Stimulated activated CD4-positive, alpha-beta T cell treated with anti-CD3 and anti-CD28 coated beads, Interleukin-12 subunit alpha, Interleukin-12 subunit beta, amount 100 ng/mL, for 24 hours (primary cell): ENCODE data around the gene POU3F1.

Experiments used
- DNase-seq, 2 experiments: peaks; one replicate each; pipeline ENCODE4 v3.0.0-alpha.2; 2020; ENCODE audit warnings: low read depth in 2 of 2

POU3F1 gene

GRCh38 chr1:38046333-38046883 is at the start of gene POU3F1:
TSS of gene POU3F1 (minus strand) at chr1:38046793. CDS start at chr1:38046743, 50 bp downstream.
- DNase-seq = no peak

GRCh38 chr1:38095454-38095931 is 48.9 kb upstream of the POU3F1 start:
- DNase-seq = no peak

GRCh38 chr1:38094711-38095290 is 48.2 kb upstream of the POU3F1 start:
- DNase-seq = no peak

GRCh38 chr1:38093569-38094520 is 47.3 kb upstream of the POU3F1 start:
- DNase-seq = no peak

- DNase-seq = no peak
These were observed 45.7 kb upstream of the POU3F1 start for GRCh38 chr1:38092256-38092655.

- DNase-seq = no peak
These were observed 44.2 kb upstream of the POU3F1 start for GRCh38 chr1:38090796-38091195.

- no peak for DNase-seq
These were observed 43.2 kb upstream of the POU3F1 start for GRCh38 chr1:38089712-38090360.

GRCh38 chr1:38088791-38089190 is 42.2 kb upstream of the POU3F1 start:
- no peak for DNase-seq

- no peak for DNase-seq
These were observed 41.8 kb upstream of the POU3F1 start for GRCh38 chr1:38088366-38088765.

GRCh38 chr1:38087676-38088075 is 41.1 kb upstream of the POU3F1 start:
- no peak for DNase-seq

GRCh38 chr1:38085666-38086330 is 39.2 kb upstream of the POU3F1 start:
- DNase-seq = no peak

- DNase-seq = no peak
These were observed 38.1 kb upstream of the POU3F1 start for GRCh38 chr1:38084700-38085099.

GRCh38 chr1:38084113-38084512 is 37.5 kb upstream of the POU3F1 start:
- DNase-seq = no peak

GRCh38 chr1:38083541-38083940 is 36.9 kb upstream of the POU3F1 start:
- DNase-seq = no peak

- no peak for DNase-seq
These were observed 36.2 kb upstream of the POU3F1 start for GRCh38 chr1:38082769-38083263.

- no peak for DNase-seq
These were observed 32.4 kb upstream of the POU3F1 start for GRCh38 chr1:38079019-38079418.

GRCh38 chr1:38077523-38078147 is 31.0 kb upstream of the POU3F1 start:
- DNase-seq = no peak

GRCh38 chr1:38076455-38076854 is 29.9 kb upstream of the POU3F1 start:
- no peak for DNase-seq

GRCh38 chr1:38076038-38076437 is 29.4 kb upstream of the POU3F1 start:
- no peak for DNase-seq

GRCh38 chr1:38075191-38075590 is 28.6 kb upstream of the POU3F1 start:
- DNase-seq = no peak

GRCh38 chr1:38074302-38074677 is 27.7 kb upstream of the POU3F1 start:
- no peak for DNase-seq
